NB4 (cell line): Measurements from ENCODE around the gene APOBEC3C.

Source experiments
- DNase-seq: peaks from one replicate; pipeline ENCODE4 v3.0.0; 2010; ENCODE audit warnings: low read depth
- H3K4me3 ChIP-seq: one replicate; pipeline ENCODE4 v1.5.1; 2011; ENCODE audit warnings: mild to moderate bottlenecking, low read depth, low read length, moderate library complexity
- CTCF ChIP-seq: IDR thresholded peaks from one replicate; pipeline ENCODE4 v1.5.1; 2012; ENCODE audit warnings: low read depth, low read length
- MAX ChIP-seq: IDR thresholded peaks from 2 replicates; pipeline ENCODE4 v1.6.1; 2011; ENCODE audit warnings: low read depth, low read length
- MYC ChIP-seq: IDR thresholded peaks from 2 replicates; pipeline ENCODE4 v1.6.1; 2011; ENCODE audit warnings: low read depth, low read length
- POLR2A ChIP-seq: IDR thresholded peaks from 2 replicates; pipeline ENCODE4 v1.6.1; 2011; ENCODE audit warnings: mild to moderate bottlenecking; ENCODE audit not compliant: insufficient read length; ENCODE audit errors: extremely low read depth

Gene APOBEC3C

GRCh38 chr22:39013942-39014722, at the start of gene APOBEC3C:
Gene APOBEC3C (plus strand): TSS chr22:39014257. CDS start chr22:39014363, 106 bp downstream.
- DNase-seq = peak; percentile 95
- peak within 1 kb of the TSS; percentile 70 for H3K4me3 ChIP-seq
- TF ChIP-seq POLR2A = peak; percentile 37
- no peak for TF ChIP-seq MAX
- TF ChIP-seq MYC = no peak
- TF ChIP-seq CTCF = no peak

- no peak for DNase-seq
- no peak overlapping the region for H3K4me3 ChIP-seq
- no peak for TF ChIP-seq POLR2A
- TF ChIP-seq MAX = no peak
- TF ChIP-seq MYC = no peak
- no peak for TF ChIP-seq CTCF
These were observed 49.8 kb upstream of the APOBEC3C start for GRCh38 chr22:38964306-38964705.

- DNase-seq = no peak
- TF ChIP-seq POLR2A = no peak
- TF ChIP-seq MYC = no peak
- TF ChIP-seq MAX = no peak
- TF ChIP-seq CTCF = no peak
- H3K4me3 ChIP-seq = no peak overlapping the region
These were observed 49.1 kb upstream of the APOBEC3C start for GRCh38 chr22:38964989-38965388.

- no peak for TF ChIP-seq MYC
- no peak for TF ChIP-seq MAX
- no peak for TF ChIP-seq POLR2A
- TF ChIP-seq CTCF = no peak
These were observed 48.3 kb upstream of the APOBEC3C start for GRCh38 chr22:38965614-38966379.

GRCh38 chr22:38966380-38966702, 47.7 kb upstream of the APOBEC3C start:
- no peak overlapping the region for H3K4me3 ChIP-seq
- no peak for TF ChIP-seq MYC
- TF ChIP-seq MAX = no peak
- no peak for TF ChIP-seq POLR2A
- no peak for TF ChIP-seq CTCF
- no peak for DNase-seq

More at GRCh38 chr22:38965614-38966379, 48.3 kb upstream of the APOBEC3C start:
- DNase-seq = no peak
- no peak overlapping the region for H3K4me3 ChIP-seq
